GM10248 (cell line): Measurements from ENCODE around the gene SMPD3.

Experiments
- CTCF ChIA-PET: fragments of 300-600 bp; sonication (Branson Sonifier 250); formaldehyde crosslinking; extraction: SDS; loops from one replicate; lab custom pipeline; 2021; ENCODE audit warnings: antibody characterized with exemption; lab: Yijun Ruan, JAX
- POLR2A ChIA-PET: fragments of 350-650 bp; sonication (Branson Sonifier 250); formaldehyde crosslinking; extraction: SDS; loops from one replicate; lab custom pipeline; 2020; ENCODE audit warnings: antibody characterized with exemption; lab: Yijun Ruan, JAX
- DNase-seq: peaks from one replicate; pipeline ENCODE4 v3.0.0; 2012; ENCODE audit errors: extremely low spot score
- CTCF ChIP-seq: IDR thresholded peaks from 2 replicates; pipeline ENCODE4 v1.5.1; 2012; ENCODE audit warnings: mild to moderate bottlenecking, low read depth; ENCODE audit errors: extremely low read depth, missing control alignments, control extremely low read depth

Gene SMPD3

GRCh38 chr16:68360956-68361355 is 87.4 kb downstream of the SMPD3 start:
- TF ChIP-seq CTCF = no peak
- CTCF ChIA-PET = interaction anchor here (1.9 kb wide), 1 partner anchor 100 kb away, joined by 6 read pairs; no protein-coding TSS in a partner anchor
- POLR2A ChIA-PET = no interaction called here
- no peak for DNase-seq

GRCh38 chr16:68360547-68360946 is 87.8 kb downstream of the SMPD3 start:
- no peak for DNase-seq
- POLR2A ChIA-PET = no interaction called here
- CTCF ChIA-PET = interaction anchor here (1.9 to 2.0 kb wide), 2 partner anchors 8 to 99 kb away, joined by 6 to 9 read pairs; no protein-coding TSS in a partner anchor
- no peak for TF ChIP-seq CTCF

- ChIA-PET POLR2A (no interaction called here), CTCF (interaction anchor here (0.8 to 2.0 kb wide), 3 partner anchors 9 to 98 kb away, joined by 3 to 9 read pairs (median 6); no protein-coding TSS in a partner anchor)
- TF ChIP-seq CTCF = no peak
- DNase-seq = no peak
Measured at GRCh38 chr16:68359398-68360191, 88.7 kb downstream of the SMPD3 start.

DNA sequence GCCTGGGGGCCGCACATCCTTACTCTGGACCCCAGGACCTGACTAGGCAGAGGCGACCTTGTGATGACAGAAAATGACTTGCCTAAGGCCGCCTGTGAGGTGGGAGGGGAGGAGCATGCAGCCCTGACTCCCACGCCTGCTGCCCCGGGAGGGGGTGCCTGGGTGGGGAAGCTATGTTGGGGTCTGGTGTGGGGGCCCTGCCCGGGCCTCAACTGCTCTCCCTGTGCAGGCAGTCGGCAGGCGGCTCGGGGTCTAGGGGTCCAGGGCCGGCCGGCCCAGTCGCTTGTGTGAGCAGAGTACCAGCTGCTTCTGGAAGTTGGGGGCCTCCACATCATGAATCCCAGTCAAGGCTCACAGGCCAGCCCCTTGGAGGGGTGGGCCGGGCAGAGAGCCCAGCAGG is 89.4 kb downstream of the SMPD3 start:
- DNase-seq = no peak
- no peak for TF ChIP-seq CTCF
- ChIA-PET CTCF (interaction anchor here (2.0 kb wide), 1 partner anchor 9 kb away, joined by 9 read pairs; no protein-coding TSS in a partner anchor), POLR2A (no interaction called here)

DNA sequence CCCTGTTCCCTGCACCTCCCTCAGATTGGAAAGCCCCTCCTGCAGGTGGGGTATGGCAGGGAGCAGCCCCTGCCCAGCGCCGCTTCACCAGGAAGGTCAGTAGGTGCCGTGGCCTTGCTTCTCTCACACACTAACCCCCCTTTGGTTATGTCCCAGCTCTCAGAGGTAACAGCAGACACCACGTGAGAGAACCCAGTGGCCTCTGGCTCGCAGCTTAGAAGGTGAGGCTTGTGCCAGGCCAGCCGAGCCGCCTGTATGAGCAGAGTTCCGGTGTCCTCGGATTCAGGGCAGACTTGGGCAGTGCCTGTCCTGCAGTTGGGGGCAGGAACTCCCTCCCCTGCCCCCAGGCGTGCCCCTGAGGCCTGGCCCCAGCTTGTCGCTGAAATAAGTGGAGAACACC is 90.4 kb downstream of the SMPD3 start:
- ChIA-PET POLR2A (no interaction called here), CTCF (interaction anchor here (2.0 to 6.4 kb wide), 3 partner anchors 9 to 96 kb away, joined by 10 to 64 read pairs (median 24); no protein-coding TSS in a partner anchor)
- no peak for TF ChIP-seq CTCF
- DNase-seq = no peak

DNA sequence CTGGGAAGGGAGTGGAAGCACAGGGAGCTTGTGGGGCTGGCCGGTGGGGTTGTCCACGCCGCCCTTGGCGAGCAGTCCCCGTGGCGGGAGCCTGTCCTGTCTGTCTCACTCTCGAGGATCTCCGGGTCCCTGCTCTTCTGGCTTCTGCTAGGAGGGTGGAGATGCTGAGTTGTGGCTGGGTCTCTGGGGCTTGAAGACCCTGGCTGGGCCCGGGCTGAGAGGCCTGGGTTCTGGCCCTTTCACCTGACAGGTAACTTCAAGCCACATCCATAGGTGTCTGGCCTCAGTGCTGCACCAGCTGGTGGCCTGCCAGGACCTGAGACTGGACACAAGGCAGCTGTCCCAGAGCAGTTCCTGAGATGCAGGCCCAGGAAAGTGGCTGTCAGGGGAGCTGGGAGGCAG is 90.8 kb downstream of the SMPD3 start:
- TF ChIP-seq CTCF = no peak
- ChIA-PET POLR2A (no interaction called here), CTCF (interaction anchor here (2.0 to 6.4 kb wide), 3 partner anchors 9 to 96 kb away, joined by 10 to 64 read pairs (median 24); no protein-coding TSS in a partner anchor)
- DNase-seq = no peak
